ENCODE results near the gene ZSCAN10. TPM values are rescaled to one million over a fixed set of nuclear protein-coding genes. Genes with fewer than 3 reads are reported as not detected.
A peak's percentile ranks its signal among the peaks of the same experiment; 100 is the strongest.

The ZSCAN10 gene
- total and polyA plus RNA-seq, 2 donors (not counting 3 experiments of a cell fraction or from before 2014, with no cell fraction given), result not detected

GRCh38 chr16:3112881-3113574, 13.9 kb upstream of the ZSCAN10 start:
- Histone ChIP-seq H4K20me1 (replicated peaks; ENCODE audit: control insufficient read depth, extremely low read depth, insufficient read depth, low read length) (no peaks in the 10 kb centered on the region), H3K9me3 (replicated peaks; ENCODE audit: control insufficient read depth, insufficient read depth, low read length) (no peaks in the 10 kb centered on the region), H3K9ac (replicated peaks; ENCODE audit: extremely low read depth, insufficient read depth, low read length) (peak overlapping the region; percentile 54), H3K4me2 (ENCODE audit: insufficient read depth, low read length) (peak overlapping the region; percentile 75), H3K27ac (ENCODE audit: insufficient read depth, low read depth, low read length) (no peak overlapping the region), H3K27me3 (ENCODE audit: control insufficient read depth in 2 of 2, insufficient read depth in 2 of 2, low read length in 2 of 2) (no peaks in the 10 kb centered on the region), H3K4me3 (replicated peaks in 1 of 3; ENCODE audit: insufficient read depth in 1 of 3, low read depth in 1 of 3, low read length in 3 of 3) (peak overlapping the region; percentile 44 to 78 (median 59)), H3K9me1 (replicated peaks; ENCODE audit: control insufficient read depth, extremely low read depth, insufficient read depth, low read length) (no peaks in the 10 kb centered on the region), H3K79me2 (ENCODE audit: control insufficient read depth, insufficient read depth, low read length) (peaks cover 13% of the 10 kb centered on the region), H3K36me3 (ENCODE audit: control insufficient read depth in 2 of 2, extremely low read depth in 1 of 2, insufficient read depth in 2 of 2, low read length in 2 of 2) (peaks cover 0 to 11% of the 10 kb centered on the region in 2 experiments), H3K4me1 (ENCODE audit: control insufficient read depth, extremely low read depth, insufficient read depth, low read length) (peaks cover 18% of the 10 kb centered on the region), H2AFZ (ENCODE audit: low read depth, low read length) (peak overlapping the region; percentile 3)
- DNase-seq (ENCODE audit: low read depth, low spot score) (no peak), FAIRE-seq (no peak)
- dilution Hi-C loops (cut with MboI; ENCODE audit: extremely low pct_ligation_motif_present, low sequenced_read_pairs), result no loop called here
- intact Hi-C loops (cut with micrococcal nuclease), result loop anchor here (1.0 kb wide), 1 partner anchor 10 kb away; no protein-coding TSS in a partner anchor
- POLR2A ChIA-PET, result no interaction called here
- BruUV-seq (replicated peaks), result no TSS peak
- TF ChIP-seq JUN (IDR thresholded peaks at IDR 0.05; ENCODE audit: borderline replicate concordance, insufficient read depth, insufficient read length, low read depth), result no peak
- TF ChIP-seq EZH2 (IDR thresholded peaks at IDR 0.05; ENCODE audit: borderline replicate concordance, low read depth, low read length, severe bottlenecking), result no peak
- TF ChIP-seq MYC (IDR thresholded peaks at IDR 0.05; ENCODE audit: low read depth, low read length), result no peak
- CTCF ChIA-PET, result interaction anchor here (0.6 to 3.9 kb wide), 11 partner anchors 11 to 85 kb away, joined by 3 to 38 read pairs (median 12); partner anchors contain the start of genes ZNF213 and ZSCAN10

- intact Hi-C loops (cut with micrococcal nuclease) (loop anchor here (1.0 kb wide), 1 partner anchor 9 kb away; no protein-coding TSS in a partner anchor), dilution Hi-C loops (cut with MboI; ENCODE audit: extremely low pct_ligation_motif_present, low sequenced_read_pairs) (no loop called here)
- Histone ChIP-seq H3K4me2 (ENCODE audit: insufficient read depth, low read length) (peak within 1 kb of the TSS; percentile 75), H3K79me2 (ENCODE audit: control insufficient read depth, insufficient read depth, low read length) (peaks cover 13% of the 10 kb centered on the region), H4K20me1 (replicated peaks; ENCODE audit: control insufficient read depth, extremely low read depth, insufficient read depth, low read length) (no peaks in the 10 kb centered on the region), H3K27ac (ENCODE audit: insufficient read depth, low read depth, low read length) (no peak within 1 kb of the TSS), H3K9ac (replicated peaks; ENCODE audit: extremely low read depth, insufficient read depth, low read length) (peak within 1 kb of the TSS; percentile 54), H2AFZ (ENCODE audit: low read depth, low read length) (peak within 1 kb of the TSS; percentile 84), H3K4me3 (replicated peaks in 1 of 3; ENCODE audit: insufficient read depth in 1 of 3, low read depth in 1 of 3, low read length in 3 of 3) (peak within 1 kb of the TSS; percentile 44 to 78 (median 59)), H3K9me3 (replicated peaks; ENCODE audit: control insufficient read depth, insufficient read depth, low read length) (no peaks in the 10 kb centered on the region), H3K27me3 (ENCODE audit: control insufficient read depth in 2 of 2, insufficient read depth in 2 of 2, low read length in 2 of 2) (no peaks in the 10 kb centered on the region), H3K36me3 (ENCODE audit: control insufficient read depth in 2 of 2, extremely low read depth in 1 of 2, insufficient read depth in 2 of 2, low read length in 2 of 2) (peaks cover 0 to 11% of the 10 kb centered on the region in 2 experiments), H3K4me1 (ENCODE audit: control insufficient read depth, extremely low read depth, insufficient read depth, low read length) (peaks cover 18% of the 10 kb centered on the region), H3K9me1 (replicated peaks; ENCODE audit: control insufficient read depth, extremely low read depth, insufficient read depth, low read length) (no peaks in the 10 kb centered on the region)
- DNase-seq (ENCODE audit: low read depth, low spot score), result peak; percentile 61
- TF ChIP-seq POLR2A (IDR thresholded peaks at IDR 0.05; ENCODE audit: low read depth, low read length), result peak; percentile 34
- TF ChIP-seq JUN (IDR thresholded peaks at IDR 0.05; ENCODE audit: borderline replicate concordance, insufficient read depth, insufficient read length, low read depth), result no peak
- no peak for TF ChIP-seq EZH2 (IDR thresholded peaks at IDR 0.05; ENCODE audit: borderline replicate concordance, low read depth, low read length, severe bottlenecking)
- no peak for TF ChIP-seq FOS (IDR thresholded peaks at IDR 0.05; ENCODE audit: borderline replicate concordance, insufficient read depth, low read length)
- peak; percentile 70 for TF ChIP-seq POLR2AphosphoS5 (IDR thresholded peaks at IDR 0.05; ENCODE audit: insufficient read depth, low read depth, low read length)
- TF ChIP-seq GATA2 (IDR thresholded peaks at IDR 0.05; ENCODE audit: insufficient read depth, insufficient read length, low read depth, low read length), result no peak
- TF ChIP-seq, protein P1, sequence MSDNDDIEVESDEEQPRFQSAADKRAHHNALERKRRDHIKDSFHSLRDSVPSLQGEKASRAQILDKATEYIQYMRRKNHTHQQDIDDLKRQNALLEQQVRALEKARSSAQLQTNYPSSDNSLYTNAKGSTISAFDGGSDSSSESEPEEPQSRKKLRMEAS (IDR thresholded peaks at IDR 0.05; ENCODE audit: insufficient read depth, insufficient read length), result no peak
- TF ChIP-seq MYC (IDR thresholded peaks at IDR 0.05; ENCODE audit: low read depth, low read length), result no peak
- POLR2A ChIA-PET, result interaction anchor here (0.6 kb wide), 1 partner anchor 22 kb away, joined by 3 read pairs; the partner anchor contains the start of gene ZNF213
- BruUV-seq (replicated peaks), result no TSS peak
- CTCF ChIA-PET, result interaction anchor here (1.2 to 3.9 kb wide), 7 partner anchors 10 to 81 kb away, joined by 4 to 38 read pairs (median 23); partner anchors contain the start of genes ZNF213 and ZSCAN10
- peak; percentile 75 for FAIRE-seq
These were observed 13.2 kb upstream of the ZSCAN10 start, which contains the start of gene ZNF205 for GRCh38 chr16:3112058-3112880. Gene ZNF205 (plus strand): TSS chr16:3112586. CDS start chr16:3113431, 845 bp downstream.
